Hematopoietic multipotent progenitor cell treated with erythropoietin and hydrocortisone succinate and interleukin-3 and kit ligand, for 6 days (in vitro differentiated cells): ENCODE results near the gene PRR15.
A peak's percentile ranks its signal among the peaks of the same experiment; 100 is the strongest.
"Not testable (repeated sequence)": the region's sequence is repeated elsewhere in the genome, so short reads cannot be mapped to it uniquely, and the experiment has no call there.

Experiments
- DNase-seq: peaks from one replicate; pipeline ENCODE4 v3.0.0-alpha.2; 2015

The PRR15 gene

GRCh38 chr7:29563590-29564495 is at the start of gene PRR15:
Gene PRR15 (plus strand): TSS chr7:29563835. CDS start chr7:29566330, 2,495 bp downstream.
- DNase-seq, result peak; percentile 67

- no peak for DNase-seq
Measured at GRCh38 chr7:29516491-29516890, 47.1 kb upstream of the PRR15 start.

- DNase-seq, result no peak
Measured at GRCh38 chr7:29518616-29519015, 45.0 kb upstream of the PRR15 start.

DNA sequence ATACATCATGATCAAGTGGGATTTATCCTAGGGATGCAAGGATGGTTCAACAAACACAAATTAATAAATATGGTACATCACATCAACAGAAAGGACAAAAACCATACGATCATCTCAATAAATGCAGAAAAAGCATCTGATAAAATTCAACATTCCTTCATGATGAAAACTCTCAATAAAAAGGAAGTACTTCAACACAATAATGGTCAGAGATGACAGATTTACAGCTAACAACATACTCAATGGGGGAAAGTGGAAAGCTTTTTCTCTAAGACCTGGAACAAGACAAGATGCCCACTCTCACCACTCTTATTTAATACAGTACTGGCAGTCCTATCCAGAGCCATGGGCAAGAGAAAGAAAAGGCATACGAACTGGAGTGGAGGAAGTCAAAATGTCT is 39.9 kb upstream of the PRR15 start:
- DNase-seq, result no peak

DNA sequence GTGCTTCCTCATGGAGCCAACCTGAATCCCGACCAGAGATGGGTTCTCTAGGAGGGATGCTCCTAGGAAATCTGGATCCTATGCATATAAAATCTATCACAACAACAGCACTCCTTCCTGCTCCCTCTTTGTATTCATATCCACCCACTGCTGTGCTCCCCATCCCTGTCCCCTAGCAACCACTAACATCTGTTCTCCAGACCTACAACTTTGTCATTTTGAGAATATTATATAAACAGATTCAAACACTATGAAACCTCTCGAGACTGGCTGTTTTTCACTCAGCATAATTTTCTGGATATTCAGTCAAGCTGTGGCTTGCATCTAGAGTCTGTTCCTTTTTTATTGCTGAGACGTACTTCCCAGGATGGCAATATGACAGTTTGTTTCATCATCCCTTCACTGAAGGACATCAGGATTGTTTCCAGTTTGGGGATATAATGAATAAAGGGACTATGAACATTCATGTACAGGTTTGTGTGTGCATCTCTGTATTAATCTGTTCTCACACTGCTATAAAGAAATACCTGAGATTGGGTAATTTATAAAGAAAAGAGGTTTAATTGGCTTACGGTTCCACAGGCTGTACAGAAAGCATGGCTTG is 36.0 kb upstream of the PRR15 start:
- no peak for DNase-seq

DNA sequence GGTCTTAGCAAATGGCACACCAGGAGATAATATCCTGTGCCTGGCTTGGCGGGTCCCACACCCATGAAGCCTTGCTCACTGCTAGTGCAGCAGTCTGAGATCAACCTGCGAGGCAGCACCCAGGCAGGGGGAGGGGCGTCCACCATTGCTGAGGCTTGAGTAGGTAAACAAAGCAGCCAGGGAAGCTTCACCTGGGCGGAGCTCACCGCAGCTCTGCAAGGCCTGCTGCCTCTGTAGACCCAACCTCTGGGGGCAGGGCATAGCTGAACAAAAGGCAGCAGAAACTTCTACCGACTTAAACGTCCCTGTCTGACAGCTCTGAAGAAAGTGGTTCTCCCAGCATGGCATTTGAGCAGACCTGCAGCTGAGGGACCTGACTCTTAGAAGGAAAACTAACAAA is 35.1 kb upstream of the PRR15 start:
- not testable (repeated sequence) for DNase-seq

DNA sequence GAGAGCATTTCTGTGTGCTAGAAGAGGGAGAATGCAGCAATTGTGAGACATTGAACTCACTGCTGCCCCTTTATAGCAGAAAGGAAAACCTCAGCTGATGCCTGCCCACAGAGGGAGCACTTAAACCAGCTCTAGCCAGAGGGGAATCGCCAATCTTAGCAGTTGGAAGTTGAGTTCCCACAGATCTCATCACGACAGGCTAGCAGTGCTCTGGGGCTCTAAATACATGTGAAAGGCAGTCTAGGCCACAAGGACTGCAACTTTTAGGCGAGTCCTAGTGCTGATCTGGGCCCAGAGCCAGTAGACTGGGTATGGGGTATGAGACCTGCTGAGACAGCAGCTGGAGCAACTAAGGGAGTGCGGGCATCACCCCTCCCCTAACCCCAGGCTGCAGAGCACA is 25.2 kb upstream of the PRR15 start:
- DNase-seq, result no peak

DNA sequence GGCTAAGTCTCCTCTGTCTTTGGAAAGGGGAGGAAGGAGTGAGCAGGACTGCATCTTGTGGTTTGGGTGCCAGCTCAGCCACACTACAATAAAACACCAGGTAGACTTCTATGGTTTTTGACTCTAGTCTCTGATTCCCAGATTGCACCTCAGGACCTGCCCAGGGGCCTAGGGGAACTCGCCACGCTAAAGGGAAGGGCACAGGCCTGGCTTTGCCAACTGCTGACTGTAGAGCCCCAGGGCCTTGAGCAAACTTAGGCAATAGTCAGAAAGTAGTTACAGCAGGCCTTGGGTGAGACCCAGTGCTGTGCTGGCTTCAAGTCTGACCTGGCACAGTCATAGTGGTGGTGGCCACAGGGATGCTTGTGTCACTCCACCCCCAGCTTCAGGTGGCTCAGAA is 24.2 kb upstream of the PRR15 start:
- no peak for DNase-seq

GRCh38 chr7:29547421-29547820 is 16.2 kb upstream of the PRR15 start:
- no peak for DNase-seq

DNA sequence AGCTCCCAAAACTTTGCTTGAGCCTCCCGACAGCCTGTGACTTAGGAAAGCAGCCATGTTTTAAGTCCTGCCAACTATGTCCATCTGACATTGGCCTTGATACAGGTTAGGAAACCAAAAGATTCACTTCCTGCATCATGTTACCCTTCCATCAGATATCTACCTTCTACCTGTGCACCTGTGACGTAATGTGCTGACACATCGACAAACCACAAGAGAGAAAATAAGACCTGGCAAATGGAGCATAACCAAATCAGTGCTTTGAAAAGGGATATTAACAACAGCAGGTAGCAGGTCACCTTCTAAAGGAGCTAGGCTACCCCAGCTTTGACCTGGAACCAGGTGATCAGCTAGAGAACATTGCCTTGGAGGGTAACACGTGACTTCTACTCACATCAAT is 14.8 kb upstream of the PRR15 start:
- no peak for DNase-seq

DNA sequence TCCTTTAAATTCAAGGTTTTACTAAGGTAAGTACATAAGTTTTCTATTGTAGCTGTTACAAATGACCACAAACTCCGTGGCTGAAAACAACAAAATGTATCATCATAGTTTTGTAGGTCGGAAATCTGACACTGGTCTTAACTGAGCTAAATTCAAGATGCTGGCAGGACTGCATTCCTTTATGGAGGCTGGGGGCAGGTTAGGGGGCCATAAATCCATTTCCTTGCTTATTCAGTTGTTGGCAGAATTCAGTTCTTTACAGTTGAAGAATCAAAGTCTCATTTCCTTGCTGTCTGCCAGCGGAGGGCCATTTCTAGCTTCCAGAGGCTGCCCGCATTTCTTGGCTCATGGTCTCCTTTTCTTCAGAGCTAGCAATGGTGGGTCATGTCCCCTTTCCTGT is 11.2 kb upstream of the PRR15 start:
- no peak for DNase-seq

GRCh38 chr7:29555061-29555460 is 8.6 kb upstream of the PRR15 start:
- DNase-seq, result no peak

GRCh38 chr7:29556405-29557195 is 7.0 kb upstream of the PRR15 start:
- DNase-seq, result peak; percentile 59

GRCh38 chr7:29557954-29558353 is 5.7 kb upstream of the PRR15 start:
- DNase-seq, result peak; percentile 62

DNA sequence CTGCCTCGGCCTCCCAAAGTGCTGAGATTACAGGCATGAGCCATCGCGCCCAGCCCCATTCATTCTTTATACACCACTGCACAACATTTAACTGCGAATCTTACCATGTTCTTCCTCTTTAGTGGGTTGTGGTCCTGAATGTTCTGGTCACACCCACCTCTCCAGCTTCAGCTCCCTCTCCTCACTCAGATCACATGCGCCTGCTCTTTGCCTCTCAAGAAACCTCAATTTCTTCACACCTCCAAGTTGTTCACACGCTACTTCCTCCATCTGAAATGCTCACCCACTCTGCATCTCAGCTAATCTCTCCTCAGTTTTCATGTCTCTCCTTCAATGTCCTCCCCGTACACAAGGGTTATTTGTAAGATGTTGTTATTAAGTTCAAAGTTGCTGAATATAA is 2.4 kb upstream of the PRR15 start:
- DNase-seq, result peak; percentile 33

GRCh38 chr7:29562307-29562706 is 1.3 kb upstream of the PRR15 start:
- no peak for DNase-seq

DNA sequence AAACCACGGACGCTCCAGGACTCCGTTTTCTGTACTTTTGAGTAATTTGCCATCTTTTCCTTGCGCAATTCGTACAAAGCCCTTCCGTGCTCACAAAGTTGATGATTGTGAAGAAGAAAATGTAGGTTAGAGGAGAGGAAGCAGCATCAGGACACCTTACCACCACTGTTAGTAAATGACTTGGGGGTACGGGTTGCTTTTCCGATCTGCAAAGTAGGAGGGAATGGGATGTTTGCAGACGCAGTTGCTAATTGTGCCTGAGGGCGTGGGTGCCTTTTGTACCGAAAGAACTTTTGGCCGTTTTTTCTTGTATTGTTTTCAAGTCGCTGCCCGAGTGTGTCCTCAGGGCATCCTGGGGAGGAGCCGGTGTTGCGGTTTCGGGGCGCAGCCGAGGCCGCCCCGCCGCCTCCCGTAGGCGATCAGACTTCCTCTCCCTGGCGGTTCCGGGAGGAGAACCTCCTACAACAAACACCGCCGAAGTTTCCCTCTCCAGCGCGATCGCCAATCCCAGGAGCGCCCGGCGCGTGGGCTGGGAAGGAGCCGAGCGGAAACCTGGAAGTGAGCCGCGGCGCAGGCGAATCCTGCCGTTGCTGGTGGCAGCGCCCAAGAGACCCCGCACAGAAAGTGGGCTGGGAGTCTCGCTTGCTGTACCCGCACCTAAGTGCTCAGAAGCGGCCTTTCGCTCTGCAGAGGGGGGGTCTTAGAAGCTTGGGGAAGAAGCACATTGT is 1.0 kb downstream of the PRR15 start:
- DNase-seq, result peak; percentile 85

GRCh38 chr7:29565224-29565630 is 1.6 kb downstream of the PRR15 start:
- DNase-seq, result peak; percentile 52

GRCh38 chr7:29565634-29565981 is 2.0 kb downstream of the PRR15 start:
- DNase-seq, result no peak

DNA sequence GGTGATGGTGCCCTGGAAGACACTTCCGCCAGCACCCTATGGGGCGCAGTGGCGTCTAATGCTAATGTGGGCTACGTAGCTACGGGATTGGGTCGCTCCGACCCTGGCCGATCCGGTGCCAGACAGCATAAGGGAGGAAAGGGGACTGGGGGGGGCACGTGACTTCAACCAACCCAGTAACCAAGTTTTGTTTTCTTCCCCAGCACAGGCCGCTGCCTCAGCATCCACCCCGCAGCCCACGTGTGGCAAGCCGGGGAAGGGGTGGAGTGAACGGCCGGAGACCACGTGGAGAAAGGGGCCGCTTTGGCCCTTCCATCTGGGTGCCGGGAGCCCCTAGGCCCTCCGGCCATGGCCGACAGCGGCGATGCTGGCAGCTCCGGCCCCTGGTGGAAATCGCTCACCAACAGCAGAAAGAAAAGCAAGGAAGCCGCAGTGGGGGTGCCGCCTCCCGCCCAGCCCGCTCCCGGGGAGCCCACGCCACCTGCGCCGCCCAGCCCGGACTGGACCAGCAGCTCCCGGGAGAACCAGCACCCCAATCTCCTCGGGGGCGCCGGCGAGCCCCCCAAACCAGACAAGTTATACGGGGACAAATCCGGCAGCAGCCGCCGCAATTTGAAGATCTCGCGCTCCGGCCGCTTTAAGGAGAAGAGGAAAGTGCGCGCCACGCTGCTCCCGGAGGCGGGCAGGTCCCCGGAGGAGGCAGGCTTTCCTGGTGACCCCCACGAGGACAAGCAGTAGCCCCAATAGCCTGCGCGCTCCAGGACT is 2.5 kb downstream of the PRR15 start:
- DNase-seq, result peak; percentile 61

GRCh38 chr7:29567174-29567573 is 3.5 kb downstream of the PRR15 start:
- no peak for DNase-seq

DNA sequence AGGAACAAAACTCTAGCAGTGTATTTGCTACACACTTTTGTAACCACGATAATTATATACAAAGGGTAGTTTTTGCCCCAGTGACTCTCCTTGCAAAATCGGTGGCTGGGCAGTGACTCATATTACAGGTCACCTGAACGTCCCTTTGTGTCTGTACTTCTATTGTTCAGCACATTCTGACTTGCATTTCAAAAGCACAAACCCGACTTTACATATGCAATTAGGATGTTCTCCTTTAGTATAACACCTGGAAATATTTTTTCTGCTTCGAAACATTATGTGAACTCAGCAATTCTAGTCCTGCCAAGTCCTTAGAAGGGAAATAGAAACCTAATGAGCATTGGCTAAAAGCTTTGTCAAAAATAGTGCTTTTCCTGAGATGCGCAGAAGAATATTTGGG is 6.0 kb downstream of the PRR15 start:
- no peak for DNase-seq
